Neuronal stem cell (in vitro differentiated cells): ENCODE measurements around the gene SORCS3.

ENCODE experiments used
- DNase-seq: peaks from one replicate; pipeline ENCODE4 v3.0.0-alpha.2; 2013; ENCODE audit warnings: low spot score
- H2AFZ ChIP-seq: one replicate; pipeline ENCODE4 v1.6.1; 2013; ENCODE audit warnings: mild to moderate bottlenecking, low read length, inconsistent platforms
- H2AK5ac ChIP-seq: 2 replicates; pipeline ENCODE4 v1.6.1; 2013; ENCODE audit warnings: low read depth, mild to moderate bottlenecking, inconsistent platforms, low read length, moderate library complexity, mixed read lengths
- H2BK120ac ChIP-seq: 2 replicates; pipeline ENCODE4 v1.6.1; 2013; ENCODE audit warnings: low read depth, mild to moderate bottlenecking, inconsistent platforms, low read length, moderate library complexity, mixed read lengths
- H2BK12ac ChIP-seq: one replicate; pipeline ENCODE4 v1.6.1; 2013; ENCODE audit warnings: low read length, inconsistent platforms
- H2BK15ac ChIP-seq: 2 replicates; pipeline ENCODE4 v1.6.1; 2013; ENCODE audit warnings: mild to moderate bottlenecking, low read length, inconsistent platforms, mixed read lengths
- H2BK5ac ChIP-seq: one replicate; pipeline ENCODE4 v1.6.1; 2013; ENCODE audit warnings: inconsistent platforms, mild to moderate bottlenecking, low read length, moderate library complexity
- H3K14ac ChIP-seq: one replicate; pipeline ENCODE4 v1.6.1; 2013; ENCODE audit warnings: low read length, inconsistent platforms
- H3K18ac ChIP-seq: 2 replicates; pipeline ENCODE4 v1.6.1; 2013; ENCODE audit warnings: low read length, inconsistent platforms
- H3K23ac ChIP-seq: 2 replicates; pipeline ENCODE4 v1.6.1; 2013; ENCODE audit warnings: low read depth, mild to moderate bottlenecking, mixed read lengths, low read length, inconsistent platforms; ENCODE audit not compliant: poor library complexity
- H3K27ac ChIP-seq: replicated peaks from 3 replicates; pipeline ENCODE4 v1.5.1; 2013; ENCODE audit warnings: low read length, inconsistent platforms
- H3K27me3 ChIP-seq, 3 experiments: 2 replicates each; pipeline ENCODE4 v1.6.1; 2013; ENCODE audit warnings: low read length in 3 of 3, mild to moderate bottlenecking in 2 of 3, inconsistent platforms in 1 of 3, low read depth in 1 of 3, mixed read lengths in 1 of 3, moderate library complexity in 1 of 3; ENCODE audit not compliant: control insufficient read depth in 3 of 3, insufficient read depth in 3 of 3
- H3K36me3 ChIP-seq, 2 donors: replicated peaks in 1 of 2; 2 replicates each; pipeline ENCODE4 v1.6.1; 2013; ENCODE audit warnings: low read length in 2 of 2; ENCODE audit not compliant: control insufficient read depth in 2 of 2, insufficient read depth in 2 of 2
- H3K4ac ChIP-seq: 2 replicates; pipeline ENCODE4 v1.6.1; 2013; ENCODE audit warnings: inconsistent platforms, mild to moderate bottlenecking, low read length, moderate library complexity
- H3K4me1 ChIP-seq, 2 donors: 1 replicate in 1 of 2; 2 replicates in 1 of 2; pipeline ENCODE4 v1.6.1; 2013; ENCODE audit warnings: low read length in 2 of 2, low read depth in 1 of 2; ENCODE audit not compliant: control insufficient read depth in 2 of 2, insufficient read depth in 1 of 2
- H3K4me2 ChIP-seq: one replicate; pipeline ENCODE4 v1.6.1; 2013; ENCODE audit warnings: mild to moderate bottlenecking, low read length, inconsistent platforms; ENCODE audit not compliant: insufficient read depth, poor library complexity, severe bottlenecking
- H3K4me3 ChIP-seq, 2 donors: 2 replicates each; pipeline ENCODE4 v1.5.1; 2013; ENCODE audit warnings: low read length in 2 of 2, mild to moderate bottlenecking in 2 of 2, inconsistent platforms in 1 of 2, moderate library complexity in 1 of 2
- H3K79me1 ChIP-seq: one replicate; pipeline ENCODE4 v1.6.1; 2013; ENCODE audit warnings: low read depth, mild to moderate bottlenecking, inconsistent platforms, low read length, moderate library complexity
- H3K9ac ChIP-seq: one replicate; pipeline ENCODE4 v1.6.1; 2013; ENCODE audit warnings: mild to moderate bottlenecking, low read depth, low read length, inconsistent platforms; ENCODE audit not compliant: poor library complexity
- H3K9me3 ChIP-seq, 2 donors: replicated peaks in 1 of 2; 2 replicates each; pipeline versions ENCODE3 to v1.6.1; 2013; ENCODE audit warnings: low read length in 2 of 2, mild to moderate bottlenecking in 2 of 2, inconsistent platforms in 1 of 2, low read depth in 1 of 2, mixed read lengths in 1 of 2, moderate library complexity in 1 of 2; ENCODE audit not compliant: control insufficient read depth in 2 of 2, insufficient read depth in 1 of 2
- H4K8ac ChIP-seq: one replicate; pipeline ENCODE4 v1.6.1; 2013; ENCODE audit warnings: low read depth, mild to moderate bottlenecking, inconsistent platforms, low read length, moderate library complexity
- H4K91ac ChIP-seq: one replicate; pipeline ENCODE4 v1.6.1; 2013; ENCODE audit warnings: low read length, low read depth, mild to moderate bottlenecking, inconsistent platforms; ENCODE audit not compliant: poor library complexity
- WGBS, 2 donors: extraction: QIAGEN DNeasy Blood & Tissue Kit; methylation state at CpG; one replicate each; pipeline ENCODE4 v1.1.7; 2013; ENCODE audit warnings: missing lambda C conversion rate in 2 of 2, mixed read lengths in 1 of 2; ENCODE audit not compliant: insufficient read length in 2 of 2, insufficient replicate concordance in 1 of 2; ENCODE audit errors: extremely low coverage in 2 of 2; 5-methylcytosine and 5-hydroxymethylcytosine counted together

The SORCS3 gene

GRCh38 chr10:105017116-105017515, 376.0 kb downstream of the SORCS3 start:
- no peak for DNase-seq
- Histone ChIP-seq H2BK5ac (no peak overlapping the region), H3K4me2 (no peak overlapping the region), H3K27me3 (no peaks in the 10 kb centered on the region), H3K9me3 (no peaks in the 10 kb centered on the region), H3K79me1 (no peaks in the 10 kb centered on the region), H2AFZ (no peak overlapping the region), H2BK15ac (no peak overlapping the region), H3K36me3 (no peaks in the 10 kb centered on the region), H3K18ac (no peak overlapping the region), H2BK120ac (no peak overlapping the region), H3K4me3 (no peak overlapping the region), H4K91ac (no peak overlapping the region), H3K14ac (no peak overlapping the region), H3K27ac (no peak overlapping the region), H2BK12ac (no peak overlapping the region), H2AK5ac (no peak overlapping the region), H3K23ac (no peak overlapping the region), H3K9ac (no peak overlapping the region), H3K4me1 (no peaks in the 10 kb centered on the region), H4K8ac (no peak overlapping the region), H3K4ac (no peak overlapping the region)
- no CpG with 5 or more reads among the region's 2 CpGs for WGBS, 2 donors

GRCh38 chr10:105017691-105018090, 376.6 kb downstream of the SORCS3 start:
- Histone ChIP-seq H3K18ac (no peak overlapping the region), H2BK15ac (no peak overlapping the region), H2BK12ac (no peak overlapping the region), H2AFZ (no peak overlapping the region), H3K4me2 (no peak overlapping the region), H3K4ac (no peak overlapping the region), H3K4me1 (no peaks in the 10 kb centered on the region), H3K14ac (no peak overlapping the region), H3K36me3 (no peaks in the 10 kb centered on the region), H3K79me1 (no peaks in the 10 kb centered on the region), H2AK5ac (no peak overlapping the region), H2BK120ac (no peak overlapping the region), H3K4me3 (no peak overlapping the region), H3K27ac (no peak overlapping the region), H3K9ac (no peak overlapping the region), H4K8ac (no peak overlapping the region), H3K9me3 (no peaks in the 10 kb centered on the region), H3K23ac (no peak overlapping the region), H2BK5ac (no peak overlapping the region), H3K27me3 (no peaks in the 10 kb centered on the region), H4K91ac (no peak overlapping the region)
- no peak for DNase-seq

- Histone ChIP-seq H3K9ac (no peak overlapping the region), H3K4me2 (no peak overlapping the region), H3K23ac (no peak overlapping the region), H2AK5ac (no peak overlapping the region), H3K4me1 (peaks cover 0 to 10% of the 10 kb centered on the region in 2 donors), H3K14ac (no peak overlapping the region), H2BK15ac (no peak overlapping the region), H3K36me3 (no peaks in the 10 kb centered on the region), H2BK120ac (no peak overlapping the region), H2AFZ (no peak overlapping the region), H3K9me3 (no peaks in the 10 kb centered on the region), H4K8ac (no peak overlapping the region), H2BK12ac (no peak overlapping the region), H3K79me1 (no peaks in the 10 kb centered on the region), H3K18ac (no peak overlapping the region), H3K4ac (no peak overlapping the region), H3K4me3 (no peak overlapping the region), H4K91ac (no peak overlapping the region), H3K27me3 (no peaks in the 10 kb centered on the region), H2BK5ac (no peak overlapping the region), H3K27ac (no peak overlapping the region)
- no CpG with 5 or more reads among the region's 6 CpGs for WGBS, 2 donors
- no peak for DNase-seq
Measured at GRCh38 chr10:105023211-105024111, 382.4 kb downstream of the SORCS3 start.

GRCh38 chr10:105024184-105024583, 383.1 kb downstream of the SORCS3 start:
- Histone ChIP-seq H4K8ac (no peak overlapping the region), H3K18ac (no peak overlapping the region), H3K4me1 (peaks cover 0 to 10% of the 10 kb centered on the region in 2 donors), H3K79me1 (no peaks in the 10 kb centered on the region), H3K27me3 (no peaks in the 10 kb centered on the region), H2AK5ac (no peak overlapping the region), H2AFZ (no peak overlapping the region), H3K9me3 (no peaks in the 10 kb centered on the region), H3K4me2 (no peak overlapping the region), H2BK12ac (no peak overlapping the region), H3K23ac (no peak overlapping the region), H4K91ac (no peak overlapping the region), H2BK5ac (no peak overlapping the region), H2BK15ac (no peak overlapping the region), H3K4me3 (no peak overlapping the region), H2BK120ac (no peak overlapping the region), H3K4ac (no peak overlapping the region), H3K14ac (no peak overlapping the region), H3K36me3 (no peaks in the 10 kb centered on the region), H3K27ac (no peak overlapping the region), H3K9ac (no peak overlapping the region)
- peak; percentile 2 for DNase-seq
